Immature natural killer cell (primary cell): ENCODE measurements around the gene XPR1. TPM values are rescaled to one million over a fixed set of nuclear protein-coding genes. Genes with fewer than 3 reads are reported as not detected.

Source experiments
- DNase-seq, 3 donors: peaks; one replicate each; pipeline ENCODE4 v3.0.0; 2022; ENCODE audit warnings: mixed read lengths in 1 of 3
- H3K27ac Mint-ChIP-seq, 6 donors: one replicate each; pipeline ENCODE4 v1.8.0; 2020; ENCODE audit warnings: mixed read lengths in 6 of 6, mild to moderate bottlenecking in 5 of 6, inconsistent platforms in 4 of 6, moderate library complexity in 3 of 6
- H3K27me3 Mint-ChIP-seq, 3 donors: one replicate each; pipeline ENCODE4 v1.8.0; 2020 to 2021; ENCODE audit warnings: low read depth in 3 of 3, mild to moderate bottlenecking in 3 of 3, mixed read lengths in 3 of 3, moderate library complexity in 3 of 3, inconsistent platforms in 1 of 3
- H3K36me3 Mint-ChIP-seq, 3 donors: one replicate each; pipeline ENCODE4 v1.8.0; 2020; ENCODE audit warnings: mixed read lengths in 3 of 3, inconsistent platforms in 2 of 3, mild to moderate bottlenecking in 2 of 3
- H3K4me1 Mint-ChIP-seq, 2 donors: one replicate each; pipeline ENCODE4 v1.8.0; 2020; ENCODE audit warnings: inconsistent platforms in 2 of 2, mild to moderate bottlenecking in 2 of 2, mixed read lengths in 2 of 2, moderate library complexity in 1 of 2
- H3K4me3 Mint-ChIP-seq, 5 donors: one replicate each; pipeline ENCODE4 v1.8.0; 2020; ENCODE audit warnings: mild to moderate bottlenecking in 5 of 5, mixed read lengths in 5 of 5, inconsistent platforms in 3 of 5, moderate library complexity in 3 of 5
- H3K9me3 Mint-ChIP-seq, 6 donors: one replicate each; pipeline ENCODE4 v1.8.0; 2020; ENCODE audit warnings: mild to moderate bottlenecking in 6 of 6, mixed read lengths in 6 of 6, inconsistent platforms in 4 of 6, moderate library complexity in 3 of 6
- polyA plus RNA-seq, 3 donors: library from polyadenylated mRNA; unstranded; fragments of 300-500 nt; fragmentation: Illumina TruSeq; gene quantifications; one replicate each; pipeline ENCODE4 v1.2.3, GENCODE V29; 2021

Gene XPR1
- polyA plus RNA-seq: 1 to 10 TPM; 4.3 to 7.1 (median 6.8) TPM

- H3K27me3 Mint-ChIP-seq: peaks cover 0 to 5% (median 2%) of the 10 kb centered on the region in 3 donors
- peaks cover 2 to 6% of the 10 kb centered on the region in 2 donors for H3K4me1 Mint-ChIP-seq
- no peaks in the 10 kb centered on the region for H3K9me3 Mint-ChIP-seq
- H3K4me3 Mint-ChIP-seq: no peak within 1 kb of the TSS
- peaks cover 0 to 4% (median 0%) of the 10 kb centered on the region in 3 donors for H3K36me3 Mint-ChIP-seq
- peak; percentile 94 to 96 (median 96) for DNase-seq
- peak within 1 kb of the TSS in 5 of 6 donors; percentile 36 to 94 (median 89) for H3K27ac Mint-ChIP-seq
Measured at GRCh38 chr1:180631766-180632325, at the start of gene XPR1. TSS of gene XPR1 (plus strand) at chr1:180632022. CDS start at chr1:180632202, 180 bp downstream.

DNA sequence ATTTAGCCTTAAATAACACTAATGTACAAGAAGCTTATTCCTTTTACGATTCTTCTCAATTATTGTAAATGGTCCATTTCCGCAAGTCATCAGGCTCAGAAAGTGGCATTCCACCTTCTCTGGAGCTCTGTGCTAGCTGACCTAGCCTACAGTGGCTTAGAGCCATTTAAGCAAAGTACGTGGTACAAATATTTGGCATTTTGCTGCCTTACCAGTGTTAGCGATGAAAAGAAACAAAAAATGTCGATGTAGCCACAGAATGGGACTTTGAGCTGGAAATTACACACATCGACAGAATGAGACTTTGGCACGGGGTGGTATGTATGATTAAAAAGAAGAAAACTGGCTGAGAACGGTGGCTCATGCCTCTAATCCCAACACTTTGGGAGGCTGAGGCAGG is 47.0 kb upstream of the XPR1 start:
- Mint-ChIP-seq H3K4me1 (no peaks in the 10 kb centered on the region), H3K27me3 (peaks cover 1 to 2% (median 2%) of the 10 kb centered on the region in 3 donors), H3K9me3 (peaks cover 0 to 1% (median 0%) of the 10 kb centered on the region in 6 donors), H3K36me3 (no peaks in the 10 kb centered on the region), H3K4me3 (no peak overlapping the region), H3K27ac (no peak overlapping the region)
- no peak for DNase-seq

DNA sequence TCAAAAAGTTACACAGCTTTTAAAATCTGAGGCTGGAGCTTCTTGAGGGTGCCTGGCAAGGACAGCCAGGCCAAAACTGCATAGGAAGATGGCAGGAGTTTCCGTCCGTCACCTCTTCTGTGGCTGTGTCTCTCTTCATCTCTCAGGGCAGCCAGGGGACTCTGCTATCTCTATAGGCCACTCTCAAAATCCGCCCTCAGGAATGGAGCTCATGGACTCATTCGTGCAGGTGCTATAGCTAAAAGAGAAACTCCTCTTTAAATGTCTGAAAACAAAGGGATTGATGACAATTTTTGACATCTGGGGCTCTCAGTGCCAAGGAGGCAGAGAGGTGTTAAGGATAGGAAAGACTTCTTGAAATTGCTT is 45.8 kb upstream of the XPR1 start:
- no peaks in the 10 kb centered on the region for H3K4me1 Mint-ChIP-seq
- no peak overlapping the region for H3K27ac Mint-ChIP-seq
- peaks cover 0 to 1% (median 0%) of the 10 kb centered on the region in 6 donors for H3K9me3 Mint-ChIP-seq
- H3K4me3 Mint-ChIP-seq: no peak overlapping the region
- H3K36me3 Mint-ChIP-seq: no peaks in the 10 kb centered on the region
- peaks cover 1 to 3% (median 2%) of the 10 kb centered on the region in 3 donors for H3K27me3 Mint-ChIP-seq
- DNase-seq: no peak

GRCh38 chr1:180586671-180587155 is 45.1 kb upstream of the XPR1 start:
- DNase-seq: no peak
- Mint-ChIP-seq H3K9me3 (peaks cover 0 to 1% (median 0%) of the 10 kb centered on the region in 6 donors), H3K4me3 (no peak overlapping the region), H3K36me3 (no peaks in the 10 kb centered on the region), H3K27ac (no peak overlapping the region), H3K27me3 (peaks cover 1 to 3% (median 2%) of the 10 kb centered on the region in 3 donors), H3K4me1 (no peaks in the 10 kb centered on the region)

DNA sequence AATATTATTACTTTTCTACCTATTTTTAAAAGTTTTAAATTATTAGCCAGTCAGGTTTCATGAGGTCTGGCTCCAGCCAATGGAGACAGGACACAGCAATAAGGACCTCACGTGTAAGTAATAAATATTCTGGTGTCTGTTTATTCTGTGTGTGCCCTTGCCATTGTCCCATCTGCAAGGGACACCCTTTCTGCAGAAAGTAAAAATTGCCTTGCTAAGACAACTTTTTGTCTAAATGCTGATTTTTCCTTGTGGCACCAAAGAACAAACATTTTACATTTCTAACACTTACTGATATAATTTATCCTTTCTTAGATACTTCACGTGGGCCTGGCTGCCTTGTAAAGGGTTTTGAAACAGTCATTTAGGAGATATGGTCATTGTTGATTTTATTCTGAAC is 43.7 kb upstream of the XPR1 start:
- Mint-ChIP-seq H3K36me3 (no peaks in the 10 kb centered on the region), H3K27me3 (peaks cover 1 to 4% (median 3%) of the 10 kb centered on the region in 3 donors), H3K9me3 (peaks cover 0 to 1% (median 0%) of the 10 kb centered on the region in 6 donors), H3K27ac (no peak overlapping the region), H3K4me3 (no peak overlapping the region), H3K4me1 (no peaks in the 10 kb centered on the region)
- DNase-seq: no peak

GRCh38 chr1:180590889-180591288 is 40.9 kb upstream of the XPR1 start:
- no peaks in the 10 kb centered on the region for H3K36me3 Mint-ChIP-seq
- no peak overlapping the region for H3K4me3 Mint-ChIP-seq
- no peak overlapping the region for H3K27ac Mint-ChIP-seq
- DNase-seq: no peak
- H3K9me3 Mint-ChIP-seq: peaks cover 0 to 3% (median 0%) of the 10 kb centered on the region in 6 donors
- H3K4me1 Mint-ChIP-seq: no peaks in the 10 kb centered on the region
- peaks cover 2 to 5% (median 3%) of the 10 kb centered on the region in 3 donors for H3K27me3 Mint-ChIP-seq

DNA sequence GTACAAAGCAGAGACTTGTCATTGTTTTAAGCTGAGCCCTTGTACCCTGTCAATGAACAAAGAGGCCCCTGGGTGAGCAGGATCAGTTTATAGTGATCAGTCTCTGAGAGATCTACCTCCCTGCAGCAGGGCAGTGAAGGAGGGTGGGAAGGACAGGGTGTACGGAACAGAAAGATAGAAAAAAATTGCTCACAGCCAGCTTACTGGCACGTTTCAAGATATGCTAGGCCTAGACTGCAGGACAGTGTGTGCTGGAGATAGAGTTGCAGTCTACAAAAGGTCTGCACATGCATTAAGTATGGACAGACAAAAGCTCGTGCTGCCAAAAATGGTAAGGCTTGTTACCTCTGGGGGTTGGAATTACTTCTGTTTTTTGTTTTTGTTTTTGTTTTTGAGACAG is 38.4 kb upstream of the XPR1 start:
- Mint-ChIP-seq H3K27ac (no peak overlapping the region), H3K27me3 (peaks cover 2 to 5% (median 4%) of the 10 kb centered on the region in 3 donors), H3K36me3 (no peaks in the 10 kb centered on the region)

DNA sequence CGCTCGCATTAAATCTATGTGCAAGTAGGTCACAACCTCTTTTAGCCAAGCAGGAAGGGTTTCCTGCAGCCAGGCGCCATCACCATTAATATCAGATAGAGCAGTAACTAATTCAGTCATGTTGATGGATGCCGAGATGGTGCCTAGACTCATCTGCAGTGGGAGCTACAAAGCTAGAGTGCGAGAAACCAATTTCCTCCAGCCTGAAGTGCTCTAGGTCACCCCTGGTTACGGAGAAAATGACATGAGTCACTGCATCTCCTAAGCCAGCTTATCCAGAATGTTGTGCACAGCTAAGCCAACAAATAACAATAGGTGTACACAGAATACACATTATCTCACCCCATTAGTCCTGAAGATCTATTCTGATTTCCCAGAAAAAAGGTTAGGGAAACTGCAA is 37.1 kb upstream of the XPR1 start:
- Mint-ChIP-seq H3K4me3 (no peak overlapping the region), H3K27ac (no peak overlapping the region), H3K36me3 (no peaks in the 10 kb centered on the region), H3K4me1 (no peaks in the 10 kb centered on the region), H3K9me3 (peaks cover 0 to 3% (median 0%) of the 10 kb centered on the region in 6 donors), H3K27me3 (peaks cover 2 to 4% (median 4%) of the 10 kb centered on the region in 3 donors)
- no peak for DNase-seq

More for the DNA sequence above, 38.4 kb upstream of the XPR1 start:
- Mint-ChIP-seq H3K4me1 (no peaks in the 10 kb centered on the region), H3K9me3 (peaks cover 0 to 3% (median 0%) of the 10 kb centered on the region in 6 donors), H3K4me3 (no peak overlapping the region)
- DNase-seq: no peak

DNA sequence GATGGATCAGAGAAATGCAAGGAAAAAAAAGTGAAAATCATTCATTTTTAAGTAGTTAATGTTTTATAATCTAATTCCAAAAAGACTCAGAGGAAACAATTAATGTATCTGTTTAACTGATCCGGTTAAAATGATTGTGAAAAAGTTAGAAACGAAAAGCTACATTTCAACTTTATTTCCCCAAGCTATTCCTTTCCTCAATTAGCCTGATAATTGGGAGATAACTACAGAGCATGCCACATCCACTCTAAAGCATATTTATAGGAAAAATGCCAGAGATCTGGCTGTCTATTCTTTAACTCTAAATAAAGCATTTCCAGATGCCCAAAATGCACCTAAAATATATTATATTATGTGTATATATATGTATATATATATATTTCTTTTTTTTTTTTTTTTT is 35.9 kb upstream of the XPR1 start:
- DNase-seq: no peak
- Mint-ChIP-seq H3K27me3 (peaks cover 2 to 4% (median 2%) of the 10 kb centered on the region in 3 donors), H3K36me3 (no peaks in the 10 kb centered on the region), H3K27ac (no peak overlapping the region), H3K9me3 (peaks cover 0 to 3% (median 0%) of the 10 kb centered on the region in 6 donors), H3K4me3 (no peak overlapping the region), H3K4me1 (no peaks in the 10 kb centered on the region)

GRCh38 chr1:180597520-180597919 is 34.3 kb upstream of the XPR1 start:
- Mint-ChIP-seq H3K4me3 (no peak overlapping the region), H3K36me3 (no peaks in the 10 kb centered on the region), H3K4me1 (no peaks in the 10 kb centered on the region), H3K9me3 (peaks cover 0 to 3% (median 0%) of the 10 kb centered on the region in 6 donors), H3K27me3 (peaks cover 2 to 4% (median 2%) of the 10 kb centered on the region in 3 donors), H3K27ac (no peak overlapping the region)
- DNase-seq: no peak

- no peaks in the 10 kb centered on the region for H3K36me3 Mint-ChIP-seq
- no peak overlapping the region for H3K27ac Mint-ChIP-seq
- DNase-seq: no peak
- no peak overlapping the region for H3K4me3 Mint-ChIP-seq
- peaks cover 0 to under 1% (median 0%) of the 10 kb centered on the region in 6 donors for H3K9me3 Mint-ChIP-seq
- peaks cover 0 to 6% (median 2%) of the 10 kb centered on the region in 3 donors for H3K27me3 Mint-ChIP-seq
- H3K4me1 Mint-ChIP-seq: no peaks in the 10 kb centered on the region
Measured at GRCh38 chr1:180598333-180598974, 33.4 kb upstream of the XPR1 start.

GRCh38 chr1:180600343-180600742 is 31.5 kb upstream of the XPR1 start:
- Mint-ChIP-seq H3K27ac (no peak overlapping the region), H3K4me1 (no peaks in the 10 kb centered on the region), H3K9me3 (no peaks in the 10 kb centered on the region), H3K4me3 (no peak overlapping the region), H3K27me3 (peaks cover 0 to 7% (median 2%) of the 10 kb centered on the region in 3 donors), H3K36me3 (no peaks in the 10 kb centered on the region)
- no peak for DNase-seq

GRCh38 chr1:180601512-180601911 is 30.3 kb upstream of the XPR1 start:
- no peaks in the 10 kb centered on the region for H3K36me3 Mint-ChIP-seq
- no peak for DNase-seq
- H3K27me3 Mint-ChIP-seq: peaks cover 0 to 5% (median 2%) of the 10 kb centered on the region in 3 donors
- no peaks in the 10 kb centered on the region for H3K4me1 Mint-ChIP-seq
- H3K9me3 Mint-ChIP-seq: no peaks in the 10 kb centered on the region
- H3K27ac Mint-ChIP-seq: no peak overlapping the region
- no peak overlapping the region for H3K4me3 Mint-ChIP-seq

DNA sequence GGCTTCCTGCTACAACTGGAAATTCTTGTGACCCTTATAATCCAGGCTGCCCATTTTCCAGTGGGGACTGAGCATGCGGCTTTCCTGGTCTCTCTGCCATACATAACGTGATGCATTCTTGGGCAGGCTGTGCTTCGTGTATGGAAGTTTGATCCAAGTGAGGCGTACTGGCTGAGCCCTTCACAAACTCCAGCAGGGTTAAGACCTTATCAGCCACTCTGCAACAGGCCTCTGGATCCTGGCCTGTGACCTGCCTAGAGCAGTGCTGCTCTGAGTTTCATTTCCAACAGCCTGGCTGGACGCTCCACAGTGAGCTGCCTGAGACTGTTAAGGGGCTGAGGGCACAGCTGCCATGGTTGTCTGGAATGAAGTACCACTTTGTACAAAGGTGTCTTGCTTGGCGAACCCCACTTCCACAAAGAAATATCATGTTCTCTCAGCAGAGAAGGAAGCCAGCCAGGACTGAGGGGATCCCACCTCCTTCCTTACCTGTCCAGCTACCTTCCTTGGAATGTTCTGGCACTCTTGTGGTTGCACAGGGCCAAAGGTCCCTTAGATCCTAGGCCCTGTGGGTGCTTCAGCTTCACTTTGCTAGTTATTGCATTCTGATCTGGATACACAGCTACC is 28.5 kb upstream of the XPR1 start:
- Mint-ChIP-seq H3K27ac (no peak overlapping the region), H3K36me3 (no peaks in the 10 kb centered on the region), H3K27me3 (peaks cover 0 to 5% (median 0%) of the 10 kb centered on the region in 3 donors), H3K4me1 (no peaks in the 10 kb centered on the region), H3K9me3 (peaks cover 0 to 2% (median 0%) of the 10 kb centered on the region in 6 donors), H3K4me3 (no peak overlapping the region)
- no peak for DNase-seq
